ENCODE results near the gene ERN2. TPM values are rescaled to one million over a fixed set of nuclear protein-coding genes. Genes with fewer than 3 reads are reported as not detected.
A peak's percentile ranks its signal among the peaks of the same experiment; 100 is the strongest.

Gene ERN2
- total RNA-seq, 1 donor from 2014 or later = 0.64 TPM

- Mint-ChIP-seq H3K4me1 (ENCODE audit: low read depth, unreplicated experiment) (peaks cover 2% of the 10 kb centered on the region), H3K4me3 (ENCODE audit: unreplicated experiment) (no peak overlapping the region), H3K9me3 (ENCODE audit: unreplicated experiment) (peaks cover 2% of the 10 kb centered on the region), H3K27ac (ENCODE audit: unreplicated experiment) (no peak overlapping the region), H3K27me3 (ENCODE audit: unreplicated experiment) (peaks cover 3% of the 10 kb centered on the region), H3K36me3 (ENCODE audit: unreplicated experiment) (no peaks in the 10 kb centered on the region)
- no peak for TF ChIP-seq CTCF (IDR thresholded peaks at IDR 0.05; ENCODE audit: partially characterized antibody, unreplicated experiment)
- DNase-seq = no peak
Observed at GRCh38 chr16:23689442-23690187, 23.4 kb downstream of the ERN2 start.

GRCh38 chr16:23687034-23687808 is 25.8 kb downstream of the ERN2 start:
- Mint-ChIP-seq H3K36me3 (ENCODE audit: unreplicated experiment) (no peaks in the 10 kb centered on the region), H3K4me3 (ENCODE audit: unreplicated experiment) (no peak overlapping the region), H3K4me1 (ENCODE audit: low read depth, unreplicated experiment) (no peaks in the 10 kb centered on the region), H3K27ac (ENCODE audit: unreplicated experiment) (no peak overlapping the region), H3K27me3 (ENCODE audit: unreplicated experiment) (peaks cover 4% of the 10 kb centered on the region), H3K9me3 (ENCODE audit: unreplicated experiment) (peaks cover 2% of the 10 kb centered on the region)
- TF ChIP-seq CTCF (IDR thresholded peaks at IDR 0.05; ENCODE audit: partially characterized antibody, unreplicated experiment) = no peak
- DNase-seq = no peak

GRCh38 chr16:23683487-23683886 is 29.5 kb downstream of the ERN2 start:
- H3K27ac Mint-ChIP-seq (ENCODE audit: unreplicated experiment) = no peak overlapping the region
- peaks cover 8% of the 10 kb centered on the region for H3K27me3 Mint-ChIP-seq (ENCODE audit: unreplicated experiment)
- DNase-seq = no peak
- TF ChIP-seq CTCF (IDR thresholded peaks at IDR 0.05; ENCODE audit: partially characterized antibody, unreplicated experiment) = no peak
- H3K36me3 Mint-ChIP-seq (ENCODE audit: unreplicated experiment) = no peaks in the 10 kb centered on the region
- no peak overlapping the region for H3K4me3 Mint-ChIP-seq (ENCODE audit: unreplicated experiment)
- no peaks in the 10 kb centered on the region for H3K9me3 Mint-ChIP-seq (ENCODE audit: unreplicated experiment)
- peaks cover 6% of the 10 kb centered on the region for H3K4me1 Mint-ChIP-seq (ENCODE audit: low read depth, unreplicated experiment)

DNA sequence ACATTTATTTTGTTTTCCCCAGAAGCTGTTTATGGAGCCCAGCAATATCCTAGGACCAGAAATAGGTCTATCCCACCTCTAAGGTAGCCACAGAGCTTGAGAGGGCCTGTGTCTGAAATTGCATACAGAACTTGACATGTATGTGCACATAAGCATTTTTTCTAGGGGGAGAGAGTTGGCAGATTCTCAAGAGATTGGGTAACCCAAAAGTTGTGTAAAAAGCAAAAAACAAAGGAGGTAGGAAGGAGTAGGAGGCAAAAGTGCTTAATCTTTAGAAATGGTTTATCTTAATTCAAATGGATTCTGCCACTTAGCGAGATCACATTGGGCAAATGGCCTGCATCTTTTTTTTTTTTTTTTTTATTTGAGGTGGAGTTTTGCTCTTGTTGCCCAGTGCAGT is 30.8 kb downstream of the ERN2 start:
- peaks cover 6% of the 10 kb centered on the region for H3K4me1 Mint-ChIP-seq (ENCODE audit: low read depth, unreplicated experiment)
- H3K36me3 Mint-ChIP-seq (ENCODE audit: unreplicated experiment) = no peaks in the 10 kb centered on the region
- TF ChIP-seq CTCF (IDR thresholded peaks at IDR 0.05; ENCODE audit: partially characterized antibody, unreplicated experiment) = no peak
- H3K4me3 Mint-ChIP-seq (ENCODE audit: unreplicated experiment) = no peak overlapping the region
- no peak overlapping the region for H3K27ac Mint-ChIP-seq (ENCODE audit: unreplicated experiment)
- no peak for DNase-seq
- no peaks in the 10 kb centered on the region for H3K9me3 Mint-ChIP-seq (ENCODE audit: unreplicated experiment)
- H3K27me3 Mint-ChIP-seq (ENCODE audit: unreplicated experiment) = peaks cover 5% of the 10 kb centered on the region

DNA sequence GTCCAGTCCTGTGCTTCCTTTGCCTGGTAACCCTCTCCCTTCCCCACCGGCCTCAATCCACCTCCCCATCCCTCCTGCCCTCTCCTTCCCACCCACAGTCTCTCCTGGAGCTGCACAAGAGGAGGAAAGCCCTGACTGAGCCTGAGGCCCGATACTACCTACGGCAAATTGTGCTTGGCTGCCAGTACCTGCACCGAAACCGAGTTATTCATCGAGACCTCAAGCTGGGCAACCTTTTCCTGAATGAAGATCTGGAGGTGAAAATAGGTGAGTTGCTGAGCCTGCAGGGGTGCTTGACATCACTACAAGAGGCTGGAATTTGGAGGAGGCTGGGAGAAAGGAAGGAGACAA is 33.1 kb downstream of the ERN2 start:
- H3K27ac Mint-ChIP-seq (ENCODE audit: unreplicated experiment) = no peak overlapping the region
- H3K4me1 Mint-ChIP-seq (ENCODE audit: low read depth, unreplicated experiment) = peaks cover 6% of the 10 kb centered on the region
- no peak for DNase-seq
- peak overlapping the region; percentile 84 for H3K4me3 Mint-ChIP-seq (ENCODE audit: unreplicated experiment)
- H3K27me3 Mint-ChIP-seq (ENCODE audit: unreplicated experiment) = peaks cover 5% of the 10 kb centered on the region
- H3K36me3 Mint-ChIP-seq (ENCODE audit: unreplicated experiment) = no peaks in the 10 kb centered on the region
- no peak for TF ChIP-seq CTCF (IDR thresholded peaks at IDR 0.05; ENCODE audit: partially characterized antibody, unreplicated experiment)
- no peaks in the 10 kb centered on the region for H3K9me3 Mint-ChIP-seq (ENCODE audit: unreplicated experiment)
